AG04449 (cell line): ENCODE measurements around the gene COL8A1.
A peak's percentile ranks its signal among the peaks of the same experiment; 100 is the strongest.

Experiments used
- CTCF ChIA-PET: fragments of 350-600 bp; formaldehyde crosslinking; extraction: SDS; loops from one replicate; lab custom pipeline; 2021; ENCODE audit warnings: antibody characterized with exemption; lab: Yijun Ruan, JAX
- POLR2A ChIA-PET: fragments of 400-600, 350-600 bp; formaldehyde crosslinking; extraction: SDS; loops from one replicate; lab custom pipeline; 2020; ENCODE audit warnings: antibody characterized with exemption, inconsistent platforms; lab: Yijun Ruan, JAX
- DNase-seq: peaks from one replicate; pipeline ENCODE4 v3.0.0-alpha.2; 2010; ENCODE audit warnings: low read depth, low spot score
- H3K4me3 ChIP-seq: 2 replicates; pipeline ENCODE4 v1.5.1; 2011; ENCODE audit warnings: low read depth, mild to moderate bottlenecking, control low read depth, low read length
- TF ChIP-seq, protein P1 (sequence below): IDR thresholded peaks from one replicate; pipeline ENCODE4 v1.5.1; 2011; ENCODE audit warnings: mild to moderate bottlenecking, moderate library complexity, low read length, control low read depth, inconsistent platforms; ENCODE audit not compliant: insufficient read depth; ENCODE audit errors: missing control alignments

COL8A1 gene

DNA sequence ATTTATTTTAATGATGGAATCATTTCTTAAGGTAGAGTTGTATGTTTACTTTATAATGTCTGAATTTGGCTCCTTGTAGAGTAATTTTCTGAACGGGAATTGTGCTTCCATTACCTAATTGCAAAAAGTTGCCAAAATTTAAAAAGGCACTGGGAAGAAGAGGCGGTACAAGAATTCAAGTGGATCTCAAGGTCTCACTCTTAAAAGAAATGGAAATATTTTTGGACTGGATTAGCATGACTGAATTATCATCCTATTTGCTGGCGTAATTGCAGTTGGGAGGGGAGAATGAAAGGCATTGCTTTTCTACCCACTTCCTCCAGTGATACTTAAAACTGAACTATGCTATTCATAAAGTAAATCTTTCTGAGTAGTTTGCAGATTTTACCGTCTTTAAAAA lies 46.2 kb downstream of the COL8A1 start:
- no peak overlapping the region for H3K4me3 ChIP-seq
- ChIA-PET POLR2A (no interaction called here), CTCF (interaction anchor here (1.0 to 2.3 kb wide), 3 partner anchors 17 to 41 kb away, joined by 3 to 8 read pairs (median 5); no protein-coding TSS in a partner anchor)
- no peak for DNase-seq
- TF ChIP-seq, protein P1, sequence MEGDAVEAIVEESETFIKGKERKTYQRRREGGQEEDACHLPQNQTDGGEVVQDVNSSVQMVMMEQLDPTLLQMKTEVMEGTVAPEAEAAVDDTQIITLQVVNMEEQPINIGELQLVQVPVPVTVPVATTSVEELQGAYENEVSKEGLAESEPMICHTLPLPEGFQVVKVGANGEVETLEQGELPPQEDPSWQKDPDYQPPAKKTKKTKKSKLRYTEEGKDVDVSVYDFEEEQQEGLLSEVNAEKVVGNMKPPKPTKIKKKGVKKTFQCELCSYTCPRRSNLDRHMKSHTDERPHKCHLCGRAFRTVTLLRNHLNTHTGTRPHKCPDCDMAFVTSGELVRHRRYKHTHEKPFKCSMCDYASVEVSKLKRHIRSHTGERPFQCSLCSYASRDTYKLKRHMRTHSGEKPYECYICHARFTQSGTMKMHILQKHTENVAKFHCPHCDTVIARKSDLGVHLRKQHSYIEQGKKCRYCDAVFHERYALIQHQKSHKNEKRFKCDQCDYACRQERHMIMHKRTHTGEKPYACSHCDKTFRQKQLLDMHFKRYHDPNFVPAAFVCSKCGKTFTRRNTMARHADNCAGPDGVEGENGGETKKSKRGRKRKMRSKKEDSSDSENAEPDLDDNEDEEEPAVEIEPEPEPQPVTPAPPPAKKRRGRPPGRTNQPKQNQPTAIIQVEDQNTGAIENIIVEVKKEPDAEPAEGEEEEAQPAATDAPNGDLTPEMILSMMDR: no peak

DNA sequence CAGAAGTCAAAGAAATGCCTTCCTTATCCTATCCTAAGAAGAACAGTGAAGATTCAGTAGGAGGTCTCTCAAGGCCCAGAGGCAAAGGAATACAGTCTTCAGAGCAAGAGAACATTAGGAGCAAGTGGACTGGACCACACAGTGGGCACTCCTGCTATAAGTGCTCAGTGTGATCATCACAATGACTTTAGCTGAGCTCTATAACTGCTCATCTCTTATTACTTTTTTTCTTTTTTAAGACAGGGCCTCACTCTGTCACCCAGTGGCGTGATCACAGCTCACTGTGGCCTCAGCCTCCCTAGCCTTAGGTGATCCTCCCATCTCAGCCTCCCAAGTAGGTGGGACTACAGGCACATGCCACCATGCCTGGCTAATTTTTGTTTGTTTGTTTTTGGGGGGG lies 48.1 kb downstream of the COL8A1 start:
- POLR2A ChIA-PET: no interaction called here
- TF ChIP-seq, protein P1: no peak
- CTCF ChIA-PET: interaction anchor here (0.7 to 2.3 kb wide), 8 partner anchors 12 to 663 kb away, joined by 3 to 10 read pairs (median 4); no protein-coding TSS in a partner anchor
- no peak overlapping the region for H3K4me3 ChIP-seq
- no peak for DNase-seq

DNA sequence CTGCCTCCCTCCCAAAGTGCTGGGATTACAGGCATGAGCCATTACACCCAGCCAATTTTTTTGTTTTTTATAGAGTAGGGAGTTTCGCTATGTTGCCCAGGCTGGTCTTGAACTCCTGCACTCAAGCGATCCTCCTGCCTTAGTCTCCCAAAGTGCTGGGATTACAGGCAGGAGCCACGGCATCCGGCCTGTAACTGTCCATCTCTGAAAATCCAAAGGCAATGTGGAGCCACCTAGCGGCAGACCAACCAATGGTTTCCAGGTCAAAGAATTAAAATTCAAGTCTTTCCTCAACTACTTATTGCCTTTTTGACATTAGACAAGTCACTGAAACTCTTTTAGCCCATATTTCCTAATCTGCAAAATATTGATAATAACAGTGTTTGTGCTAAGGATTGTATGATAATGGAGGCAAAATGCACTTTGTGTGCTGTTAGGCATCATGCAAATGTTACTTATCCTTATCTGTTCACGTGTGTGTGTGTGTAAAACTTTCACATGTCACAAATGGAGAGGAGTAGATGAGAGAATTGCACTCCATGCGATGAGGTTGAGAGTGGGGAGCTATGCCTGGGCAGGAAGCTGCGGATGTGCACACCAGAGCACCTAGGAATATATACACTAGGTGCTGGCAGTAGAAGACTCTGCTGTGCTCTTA lies 48.7 kb downstream of the COL8A1 start:
- TF ChIP-seq, protein P1: peak; percentile 62
- POLR2A ChIA-PET: no interaction called here
- no peak overlapping the region for H3K4me3 ChIP-seq
- CTCF ChIA-PET: interaction anchor here (0.8 to 2.7 kb wide), 20 partner anchors 8 to 694 kb away, joined by 3 to 15 read pairs (median 4); no protein-coding TSS in a partner anchor
- DNase-seq: no peak

DNA sequence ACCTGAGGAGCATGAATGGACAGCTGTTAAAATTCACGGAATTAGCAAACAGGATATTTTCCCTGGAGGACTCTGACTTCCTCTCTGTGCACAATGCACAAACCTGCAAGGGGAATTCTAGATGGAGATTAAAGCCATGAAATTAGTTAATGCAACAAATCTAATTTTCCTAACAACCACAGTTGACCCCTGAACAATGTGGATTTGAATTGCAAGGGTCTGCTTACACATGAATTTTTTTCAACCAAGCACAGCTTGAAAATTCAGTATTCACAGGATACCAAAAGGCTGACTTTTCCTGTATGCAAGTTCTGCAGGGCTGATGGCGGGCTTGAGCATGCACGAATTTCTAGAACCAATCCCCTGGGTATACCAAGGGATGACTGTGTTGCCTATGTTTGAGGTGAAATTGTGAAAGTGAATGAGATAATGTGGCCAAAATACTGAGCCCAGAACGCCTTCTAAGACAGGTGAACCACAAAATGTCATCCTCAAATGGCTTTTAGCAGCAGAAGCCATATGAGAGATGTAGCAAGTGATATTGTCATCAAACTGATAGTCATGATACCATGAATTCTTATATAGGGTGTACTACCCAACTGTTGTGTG lies 52.5 kb downstream of the COL8A1 start:
- TF ChIP-seq, protein P1: no peak
- ChIA-PET POLR2A (no interaction called here), CTCF (no interaction called here)
- DNase-seq: no peak
- no peak overlapping the region for H3K4me3 ChIP-seq

DNA sequence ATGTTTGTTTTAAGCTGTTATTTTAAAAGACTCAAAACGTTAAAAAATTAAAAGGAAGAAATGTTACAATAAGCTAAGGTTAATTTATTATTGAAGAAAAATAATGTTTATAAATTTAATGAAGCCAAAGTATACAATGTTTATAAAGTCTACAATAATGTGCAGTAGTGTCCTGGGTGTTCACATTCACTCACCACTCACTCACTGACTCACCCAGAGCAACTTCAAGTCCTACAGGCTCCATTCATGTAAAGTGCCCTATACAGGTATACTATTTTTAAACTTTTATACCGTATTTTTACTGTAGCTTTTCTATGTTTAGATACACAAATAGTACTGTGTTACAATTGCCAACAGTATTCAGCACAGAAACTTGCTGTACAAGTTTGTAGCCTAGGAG lies 55.2 kb downstream of the COL8A1 start:
- H3K4me3 ChIP-seq: no peak overlapping the region
- ChIA-PET POLR2A (no interaction called here), CTCF (no interaction called here)
- TF ChIP-seq, protein P1: no peak
- no peak for DNase-seq

DNA sequence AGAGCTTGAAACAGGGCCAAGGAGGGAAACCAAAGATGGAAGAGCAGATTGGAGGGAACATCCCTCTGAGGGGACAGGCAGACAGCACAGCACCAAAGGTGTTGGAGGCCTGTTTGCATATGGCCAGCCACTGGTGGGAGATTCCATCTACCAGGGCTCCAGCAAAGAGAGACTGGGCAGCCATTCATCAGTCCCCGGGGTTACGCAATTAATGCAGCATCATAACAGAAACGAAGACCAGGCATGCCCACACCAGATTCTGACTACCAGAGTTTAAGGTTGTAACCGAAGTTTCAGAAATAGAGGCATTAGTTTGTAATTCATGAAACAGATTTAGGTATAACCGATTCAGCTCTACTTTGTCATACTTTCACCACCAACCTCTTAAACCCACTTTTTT lies 58.1 kb downstream of the COL8A1 start:
- TF ChIP-seq, protein P1: no peak
- POLR2A ChIA-PET: no interaction called here
- no peak for DNase-seq
- no peak overlapping the region for H3K4me3 ChIP-seq
- CTCF ChIA-PET: interaction anchor here (1.2 to 1.4 kb wide), 3 partner anchors 9 to 582 kb away, joined by 3 to 7 read pairs (median 4); no protein-coding TSS in a partner anchor
